BE2C (cell line): Measurements from ENCODE around the gene COX7A2L.

Source experiments
- DNase-seq: peaks from one replicate; pipeline ENCODE4 v3.0.0-alpha.2; 2020
- H3K27me3 ChIP-seq: fragments of 250-450 bp; sonication (Bioruptor Pico); 2 replicates; pipeline ENCODE4 v1.5.1; 2020; ENCODE audit warnings: mild to moderate bottlenecking
- H3K36me3 ChIP-seq: fragments of 250-450 bp; sonication (Bioruptor Pico); 2 replicates; pipeline ENCODE4 v1.5.1; 2020; ENCODE audit warnings: mild to moderate bottlenecking
- H3K4me1 ChIP-seq: fragments of 250-450 bp; sonication (Bioruptor Pico); 2 replicates; pipeline ENCODE4 v1.5.1; 2020
- H3K4me3 ChIP-seq: 2 replicates; pipeline ENCODE4 v1.5.1; 2011; ENCODE audit warnings: low read depth, low read length
- H3K9me3 ChIP-seq: fragments of 250-450 bp; sonication (Bioruptor Pico); 2 replicates; pipeline ENCODE4 v1.5.1; 2020
- CTCF ChIP-seq: IDR thresholded peaks from 2 replicates; pipeline ENCODE4 v1.5.1; 2012; ENCODE audit warnings: mild to moderate bottlenecking, low read depth, low read length

COX7A2L gene

GRCh38 chr2:42327125-42327524 is 33.9 kb downstream of the COX7A2L start:
- no peaks in the 10 kb centered on the region; the same call in none of the 2 replicates for H3K4me1 ChIP-seq
- no peaks in the 10 kb centered on the region for H3K9me3 ChIP-seq
- no peak overlapping the region for H3K4me3 ChIP-seq
- DNase-seq = no peak
- H3K27me3 ChIP-seq = no peaks in the 10 kb centered on the region
- H3K36me3 ChIP-seq = peaks cover 80% of the 10 kb centered on the region
- no peak for TF ChIP-seq CTCF

- DNase-seq = no peak
- peaks cover 69% of the 10 kb centered on the region for H3K36me3 ChIP-seq
- H3K4me1 ChIP-seq = no peaks in the 10 kb centered on the region; the same call in none of the 2 replicates
- H3K27me3 ChIP-seq = no peaks in the 10 kb centered on the region
- H3K4me3 ChIP-seq = no peak overlapping the region
- no peaks in the 10 kb centered on the region for H3K9me3 ChIP-seq
- no peak for TF ChIP-seq CTCF
Observed at GRCh38 chr2:42325609-42326008, 35.4 kb downstream of the COX7A2L start.

GRCh38 chr2:42324949-42325348 is 36.1 kb downstream of the COX7A2L start:
- TF ChIP-seq CTCF = no peak
- Histone ChIP-seq H3K27me3 (no peaks in the 10 kb centered on the region), H3K4me1 (no peaks in the 10 kb centered on the region; the same call in none of the 2 replicates), H3K4me3 (no peak overlapping the region), H3K36me3 (peaks cover 69% of the 10 kb centered on the region), H3K9me3 (no peaks in the 10 kb centered on the region)
- DNase-seq = no peak

- no peak overlapping the region for H3K4me3 ChIP-seq
- no peaks in the 10 kb centered on the region for H3K9me3 ChIP-seq
- no peaks in the 10 kb centered on the region; the same call in none of the 2 replicates for H3K4me1 ChIP-seq
- DNase-seq = no peak
- peaks cover 69% of the 10 kb centered on the region for H3K36me3 ChIP-seq
- TF ChIP-seq CTCF = no peak
- H3K27me3 ChIP-seq = no peaks in the 10 kb centered on the region
Observed at GRCh38 chr2:42324244-42324643, 36.8 kb downstream of the COX7A2L start.

GRCh38 chr2:42321452-42322064 is 39.5 kb downstream of the COX7A2L start:
- peaks cover 64% of the 10 kb centered on the region for H3K36me3 ChIP-seq
- DNase-seq = no peak
- H3K27me3 ChIP-seq = no peaks in the 10 kb centered on the region
- no peaks in the 10 kb centered on the region for H3K4me1 ChIP-seq
- H3K4me3 ChIP-seq = no peak overlapping the region
- H3K9me3 ChIP-seq = no peaks in the 10 kb centered on the region
- no peak for TF ChIP-seq CTCF

- no peak for DNase-seq
- peaks cover 54% of the 10 kb centered on the region for H3K36me3 ChIP-seq
- no peaks in the 10 kb centered on the region for H3K4me1 ChIP-seq
- H3K27me3 ChIP-seq = no peaks in the 10 kb centered on the region
- no peak for TF ChIP-seq CTCF
- H3K9me3 ChIP-seq = no peaks in the 10 kb centered on the region
- no peak overlapping the region for H3K4me3 ChIP-seq
Observed at GRCh38 chr2:42319265-42319664, 41.8 kb downstream of the COX7A2L start.
